ENCODE results near the gene MED9.
"Not testable (repeated sequence)": the region's sequence is repeated elsewhere in the genome, so short reads cannot be mapped to it uniquely, and the experiment has no call there.

MED9 gene

DNA sequence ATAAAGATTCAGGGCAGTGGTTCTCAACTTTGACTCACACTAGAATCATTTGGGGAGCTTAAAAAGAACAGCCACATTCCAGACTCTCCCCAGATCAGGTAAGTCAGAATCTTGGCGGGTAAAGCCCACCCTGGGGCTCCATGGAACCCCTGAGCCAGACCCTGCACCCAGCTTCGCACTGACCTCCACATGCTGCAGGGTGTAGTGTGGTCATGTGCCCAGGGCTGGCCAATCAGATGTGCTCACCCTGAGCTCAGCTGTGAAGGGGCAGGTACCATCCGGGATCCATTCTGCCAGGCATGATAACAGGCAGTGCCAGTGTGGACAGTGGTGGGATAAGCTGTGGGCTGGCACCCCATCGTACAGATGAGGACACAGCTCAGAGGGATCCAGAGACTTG is 28.1 kb upstream of the MED9 start:
- Histone ChIP-seq H3K27me3 (no peaks in the 10 kb centered on the region), H3K4me3 (ENCODE audit: low read depth, low read length) (no peak overlapping the region), H3K9me3 (no peaks in the 10 kb centered on the region), H3K4me1 (no peaks in the 10 kb centered on the region), H3K36me3 (no peaks in the 10 kb centered on the region)
- TF ChIP-seq, protein P1, sequence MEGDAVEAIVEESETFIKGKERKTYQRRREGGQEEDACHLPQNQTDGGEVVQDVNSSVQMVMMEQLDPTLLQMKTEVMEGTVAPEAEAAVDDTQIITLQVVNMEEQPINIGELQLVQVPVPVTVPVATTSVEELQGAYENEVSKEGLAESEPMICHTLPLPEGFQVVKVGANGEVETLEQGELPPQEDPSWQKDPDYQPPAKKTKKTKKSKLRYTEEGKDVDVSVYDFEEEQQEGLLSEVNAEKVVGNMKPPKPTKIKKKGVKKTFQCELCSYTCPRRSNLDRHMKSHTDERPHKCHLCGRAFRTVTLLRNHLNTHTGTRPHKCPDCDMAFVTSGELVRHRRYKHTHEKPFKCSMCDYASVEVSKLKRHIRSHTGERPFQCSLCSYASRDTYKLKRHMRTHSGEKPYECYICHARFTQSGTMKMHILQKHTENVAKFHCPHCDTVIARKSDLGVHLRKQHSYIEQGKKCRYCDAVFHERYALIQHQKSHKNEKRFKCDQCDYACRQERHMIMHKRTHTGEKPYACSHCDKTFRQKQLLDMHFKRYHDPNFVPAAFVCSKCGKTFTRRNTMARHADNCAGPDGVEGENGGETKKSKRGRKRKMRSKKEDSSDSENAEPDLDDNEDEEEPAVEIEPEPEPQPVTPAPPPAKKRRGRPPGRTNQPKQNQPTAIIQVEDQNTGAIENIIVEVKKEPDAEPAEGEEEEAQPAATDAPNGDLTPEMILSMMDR (IDR thresholded peaks at IDR 0.05; ENCODE audit: low read depth, low read length) = no peak
- DNase-seq = no peak

DNA sequence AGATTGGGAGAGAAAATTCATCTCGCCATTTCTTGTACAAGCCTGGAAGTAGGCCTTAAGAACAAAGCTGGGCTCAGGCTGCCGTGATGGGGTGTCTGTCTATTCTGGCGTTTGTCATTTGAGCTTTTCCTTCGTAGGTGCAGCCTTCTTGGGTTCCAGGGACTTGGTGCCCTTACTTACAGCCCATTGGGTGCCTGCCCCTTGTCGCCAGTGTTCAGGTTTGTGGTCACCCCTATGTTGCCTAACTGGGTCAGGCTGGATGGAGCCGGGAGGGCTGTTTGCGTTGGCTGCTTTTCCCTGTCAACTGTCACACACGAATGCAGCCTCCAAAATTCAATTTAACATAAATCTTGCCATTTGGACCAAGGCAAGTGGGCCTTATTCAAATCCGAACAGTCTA is 23.7 kb upstream of the MED9 start:
- H3K36me3 ChIP-seq = no peaks in the 10 kb centered on the region
- H3K9me3 ChIP-seq = no peaks in the 10 kb centered on the region
- no peaks in the 10 kb centered on the region for H3K27me3 ChIP-seq

DNA sequence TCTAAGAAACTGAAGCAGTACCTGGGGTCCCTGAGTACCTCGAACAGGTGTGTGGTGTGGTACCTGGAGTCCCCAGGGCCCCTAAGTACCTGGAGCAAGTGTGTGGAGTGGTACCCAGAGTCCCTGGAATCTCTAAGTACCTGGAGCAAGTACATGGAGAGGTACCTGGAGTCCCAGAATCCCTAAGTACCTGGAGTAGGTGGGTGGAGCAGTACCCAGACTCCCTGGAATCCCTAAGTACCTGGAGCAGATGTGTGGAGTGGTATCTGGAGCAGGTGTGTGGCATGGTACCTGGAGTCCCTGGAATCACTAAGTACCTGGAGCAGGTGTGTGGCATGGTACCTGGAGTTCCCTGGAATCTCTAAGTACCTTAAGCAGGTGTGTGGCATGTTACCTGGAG is 22.5 kb upstream of the MED9 start:
- H3K9me3 ChIP-seq = no peaks in the 10 kb centered on the region
- DNase-seq = no peak

More for the DNA sequence above, 23.7 kb upstream of the MED9 start:
- DNase-seq = no peak
- H3K4me3 ChIP-seq (ENCODE audit: low read depth, low read length) = no peak overlapping the region
- H3K4me1 ChIP-seq = no peaks in the 10 kb centered on the region
- TF ChIP-seq, protein P1 (IDR thresholded peaks at IDR 0.05; ENCODE audit: low read depth, low read length) = no peak

DNA sequence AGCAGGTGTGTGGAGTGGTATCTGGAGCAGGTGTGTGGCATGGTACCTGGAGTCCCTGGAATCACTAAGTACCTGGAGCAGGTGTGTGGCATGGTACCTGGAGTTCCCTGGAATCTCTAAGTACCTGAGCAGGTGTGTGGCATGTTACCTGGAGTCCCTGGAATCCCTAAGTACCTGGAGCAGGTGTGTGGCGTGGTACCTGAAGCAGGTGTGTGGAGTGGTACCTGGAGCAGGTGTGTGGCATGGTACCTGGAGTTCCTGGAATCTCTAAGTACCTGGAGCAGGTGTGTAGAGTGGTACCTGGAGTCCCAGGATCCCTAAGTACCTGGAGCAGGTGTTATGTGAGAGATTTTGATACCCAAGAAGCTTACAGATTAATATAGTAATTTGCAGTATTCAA is 22.1 kb upstream of the MED9 start:
- not testable (repeated sequence) for H3K9me3 ChIP-seq; H3K27me3 ChIP-seq; H3K36me3 ChIP-seq; DNase-seq; H3K4me3 ChIP-seq (ENCODE audit: low read depth, low read length); H3K4me1 ChIP-seq

More for the DNA sequence above, 22.5 kb upstream of the MED9 start:
- Histone ChIP-seq H3K4me3 (ENCODE audit: low read depth, low read length) (no peak overlapping the region), H3K4me1 (no peaks in the 10 kb centered on the region), H3K27me3 (no peaks in the 10 kb centered on the region), H3K36me3 (no peaks in the 10 kb centered on the region)
- TF ChIP-seq, protein P1 (IDR thresholded peaks at IDR 0.05; ENCODE audit: low read depth, low read length) = no peak

DNA sequence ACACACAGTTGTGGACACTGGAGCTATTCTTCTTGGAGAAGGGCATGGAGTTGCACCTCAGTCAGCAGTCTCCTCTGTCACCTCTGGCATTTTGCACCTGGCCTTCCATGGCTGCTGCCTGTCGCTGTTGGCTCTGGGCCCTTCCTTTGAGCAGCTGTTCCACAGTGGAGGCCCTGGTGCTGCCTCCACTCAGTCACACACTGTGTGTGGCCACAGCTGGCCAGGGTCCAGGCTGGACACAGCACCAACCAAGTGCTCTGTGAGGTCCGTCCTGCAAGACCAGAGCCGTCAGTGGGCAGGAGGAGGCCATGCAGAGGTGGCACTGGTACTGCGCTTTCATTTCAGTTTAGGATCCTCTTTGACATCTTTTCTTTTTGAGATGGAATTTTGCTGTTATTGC is 21.6 kb upstream of the MED9 start:
- Histone ChIP-seq H3K27me3 (no peaks in the 10 kb centered on the region), H3K9me3 (no peaks in the 10 kb centered on the region), H3K4me1 (no peaks in the 10 kb centered on the region), H3K36me3 (no peaks in the 10 kb centered on the region), H3K4me3 (ENCODE audit: low read depth, low read length) (no peak overlapping the region)
- TF ChIP-seq, protein P1 (IDR thresholded peaks at IDR 0.05; ENCODE audit: low read depth, low read length) = no peak
- DNase-seq = no peak

DNA sequence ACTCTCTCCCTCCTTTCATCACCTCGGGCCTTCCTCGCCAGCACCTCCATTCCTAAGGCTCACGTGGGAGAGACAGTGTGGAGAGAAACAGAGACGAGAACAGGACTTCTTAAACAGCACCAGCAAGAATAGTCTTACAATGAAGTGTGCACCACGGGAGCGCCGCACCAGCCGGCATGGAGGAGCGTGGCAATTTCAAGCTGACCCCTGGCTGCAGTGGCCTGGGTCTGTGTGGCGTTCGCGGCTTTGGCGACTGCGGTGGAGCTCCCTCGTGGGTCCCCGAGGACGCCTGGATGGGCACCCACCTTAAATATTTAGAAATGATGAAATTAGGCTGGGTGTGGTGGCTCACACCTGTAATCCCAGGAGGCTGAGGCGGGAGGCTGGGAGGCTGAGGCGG is 20.5 kb upstream of the MED9 start:
- H3K27me3 ChIP-seq = no peaks in the 10 kb centered on the region
- no peaks in the 10 kb centered on the region for H3K4me1 ChIP-seq
- no peak overlapping the region for H3K4me3 ChIP-seq (ENCODE audit: low read depth, low read length)
- TF ChIP-seq, protein P1 (IDR thresholded peaks at IDR 0.05; ENCODE audit: low read depth, low read length) = no peak
- no peaks in the 10 kb centered on the region for H3K9me3 ChIP-seq
- DNase-seq = no peak
- no peaks in the 10 kb centered on the region for H3K36me3 ChIP-seq

DNA sequence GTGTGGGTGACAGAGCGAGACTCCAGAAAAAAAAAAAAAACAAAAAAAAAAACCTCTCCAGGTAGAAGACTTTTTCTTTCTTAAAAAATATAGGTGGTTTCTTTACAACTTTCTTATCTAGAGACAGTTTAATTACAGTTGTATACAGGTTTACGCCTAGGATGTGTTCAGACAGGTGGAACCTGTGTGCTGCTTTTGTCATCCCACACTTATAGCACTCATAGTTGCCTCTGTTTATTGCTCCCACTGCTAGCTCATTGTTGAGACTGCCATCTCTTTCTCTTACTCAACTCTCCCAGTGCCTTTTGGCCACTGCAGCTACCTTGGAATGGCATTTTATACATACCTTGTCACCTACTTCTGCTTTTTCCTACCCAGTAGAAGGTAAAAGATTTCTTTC is 19.1 kb upstream of the MED9 start:
- Histone ChIP-seq H3K4me3 (ENCODE audit: low read depth, low read length) (no peak overlapping the region), H3K9me3 (no peaks in the 10 kb centered on the region), H3K27me3 (no peaks in the 10 kb centered on the region), H3K36me3 (no peaks in the 10 kb centered on the region), H3K4me1 (no peaks in the 10 kb centered on the region)
- TF ChIP-seq, protein P1 (IDR thresholded peaks at IDR 0.05; ENCODE audit: low read depth, low read length) = no peak
- no peak for DNase-seq
